OCI-LY7 (cell line): ENCODE data around the gene RFC5.

Experiments
- CTCF ChIP-seq: fragments of 200-600 bp; sonication (generic); conservative IDR thresholded peaks from 2 replicates; pipeline ENCODE4 v1.5.1; 2014; ENCODE audit warnings: mild to moderate bottlenecking, antibody characterized with exemption, low read length, moderate library complexity, mixed read lengths
- EZH2phosphoT487 ChIP-seq: fragments of 200-600 bp; sonication (generic); IDR thresholded peaks from 2 replicates; pipeline ENCODE4 v1.6.1; 2018; ENCODE audit warnings: low read depth, borderline replicate concordance, mild to moderate bottlenecking, mixed run types, antibody characterized with exemption, low read length, moderate library complexity, mixed read lengths

GRCh38 chr12:118013283-118013682 is 3.2 kb upstream of the RFC5 start:
- TF ChIP-seq CTCF (no peak), EZH2phosphoT487 (no peak)
